Measurements from ENCODE around the gene CTDSP2.
A peak's percentile ranks its signal among the peaks of the same experiment; 100 is the strongest.

GRCh38 chr12:57883057-57883456 is 36.5 kb upstream of the CTDSP2 start:
- TF ChIP-seq FOXA1 (IDR thresholded peaks at IDR 0.05), result no peak
- TF ChIP-seq TARDBP (IDR thresholded peaks at IDR 0.05), result no peak
- TF ChIP-seq L3MBTL2 (conservative IDR thresholded peaks at IDR 0.05), result no peak
- no peak for TF ChIP-seq LEF1 (IDR thresholded peaks at IDR 0.05; ENCODE audit: borderline replicate concordance)
- no peak for TF ChIP-seq SUZ12 (IDR thresholded peaks at IDR 0.05)
- TF ChIP-seq ARNT (IDR thresholded peaks at IDR 0.05), result no peak
- no peak for TF ChIP-seq FOXM1 (IDR thresholded peaks at IDR 0.05; ENCODE audit: borderline replicate concordance)
- TF ChIP-seq ZNF384 (IDR thresholded peaks at IDR 0.05), result no peak
- TF ChIP-seq NFRKB (IDR thresholded peaks at IDR 0.05), result no peak
- no peak for TF ChIP-seq FOXK2 (IDR thresholded peaks at IDR 0.05)
- no peak for TF ChIP-seq ELF4 (IDR thresholded peaks at IDR 0.05)
- no peak for TF ChIP-seq HDGF (IDR thresholded peaks at IDR 0.05; ENCODE audit: borderline replicate concordance)
- TF ChIP-seq SP1 (IDR thresholded peaks at IDR 0.05), result no peak
- peak; percentile 82 for TF ChIP-seq PKNOX1 (IDR thresholded peaks at IDR 0.05)
